ENCODE results near the gene UNC93A.
"Not testable (repeated sequence)": the region's sequence is repeated elsewhere in the genome, so short reads cannot be mapped to it uniquely, and the experiment has no call there.

Gene UNC93A

DNA sequence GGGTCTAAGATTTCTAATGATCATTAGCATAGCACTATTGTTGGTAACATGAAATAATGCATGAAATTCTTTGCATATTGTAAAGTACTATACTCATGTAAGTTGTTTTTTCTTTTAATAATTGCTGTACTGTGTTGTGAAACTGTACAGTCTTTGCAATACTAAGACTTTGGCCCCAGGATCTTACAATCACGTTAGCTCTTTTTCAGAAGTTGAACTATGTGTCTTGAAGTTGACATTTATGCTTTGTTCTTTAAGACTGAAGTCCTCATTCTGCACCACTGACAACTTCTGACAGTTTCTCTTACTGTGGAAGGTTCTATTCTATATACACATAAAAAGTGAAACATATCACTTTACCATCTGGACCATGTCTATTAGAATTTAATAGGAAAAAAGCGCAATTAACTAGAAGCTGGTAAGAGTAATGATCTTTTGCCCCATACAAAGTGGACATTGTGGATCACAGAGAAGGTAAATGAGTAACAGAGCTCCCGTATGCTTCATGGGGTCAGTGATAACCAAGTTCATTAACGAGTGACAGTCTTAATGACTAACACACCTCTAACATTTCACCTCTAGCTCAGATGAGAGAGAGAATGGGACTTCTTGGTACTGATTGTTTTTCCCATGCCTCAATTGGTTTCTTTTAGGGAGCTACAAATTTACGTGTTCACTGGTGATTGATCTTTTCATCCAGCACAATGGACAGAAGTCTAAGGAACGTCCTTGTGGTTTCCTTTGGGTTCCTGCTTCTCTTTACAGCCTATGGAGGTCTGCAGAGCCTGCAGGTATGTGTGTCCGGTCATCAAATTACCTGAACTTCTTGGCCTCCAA, at the start of gene UNC93A:
TSS of gene UNC93A (plus strand) at position 530 of the 837 bp plus-strand sequence. CDS start at position 705, 175 bp downstream.
- Histone ChIP-seq H4K20me1 (ENCODE audit: control insufficient read depth, insufficient read depth, low read depth, low read length) (no peaks in the 10 kb centered on the region), H3K79me2 (ENCODE audit: control insufficient read depth, low read length) (no peaks in the 10 kb centered on the region), H3K27ac (ENCODE audit: low read depth, low read length) (no peak within 1 kb of the TSS), H3K4me3 (ENCODE audit: low read length) (no peak within 1 kb of the TSS), H3K4me1 (ENCODE audit: control insufficient read depth, low read length) (no peaks in the 10 kb centered on the region), H3K27me3 (ENCODE audit: control insufficient read depth, low read length) (peaks cover 12% of the 10 kb centered on the region), H3K36me3 (ENCODE audit: control insufficient read depth, low read length) (no peaks in the 10 kb centered on the region), H3K4me2 (ENCODE audit: low read length) (no peak within 1 kb of the TSS), H3K9me3 (ENCODE audit: control insufficient read depth, insufficient read depth, low read length) (no peaks in the 10 kb centered on the region), H3F3A (ENCODE audit: control insufficient read depth, insufficient read depth) (no peaks in the 10 kb centered on the region), H3K9me2 (replicated peaks; ENCODE audit: control insufficient read depth, low read length) (no peaks in the 10 kb centered on the region)
- no peak for TF ChIP-seq EZH2phosphoT487 (IDR thresholded peaks at IDR 0.05; ENCODE audit: borderline replicate concordance, low read length)
- TF ChIP-seq, protein P1, sequence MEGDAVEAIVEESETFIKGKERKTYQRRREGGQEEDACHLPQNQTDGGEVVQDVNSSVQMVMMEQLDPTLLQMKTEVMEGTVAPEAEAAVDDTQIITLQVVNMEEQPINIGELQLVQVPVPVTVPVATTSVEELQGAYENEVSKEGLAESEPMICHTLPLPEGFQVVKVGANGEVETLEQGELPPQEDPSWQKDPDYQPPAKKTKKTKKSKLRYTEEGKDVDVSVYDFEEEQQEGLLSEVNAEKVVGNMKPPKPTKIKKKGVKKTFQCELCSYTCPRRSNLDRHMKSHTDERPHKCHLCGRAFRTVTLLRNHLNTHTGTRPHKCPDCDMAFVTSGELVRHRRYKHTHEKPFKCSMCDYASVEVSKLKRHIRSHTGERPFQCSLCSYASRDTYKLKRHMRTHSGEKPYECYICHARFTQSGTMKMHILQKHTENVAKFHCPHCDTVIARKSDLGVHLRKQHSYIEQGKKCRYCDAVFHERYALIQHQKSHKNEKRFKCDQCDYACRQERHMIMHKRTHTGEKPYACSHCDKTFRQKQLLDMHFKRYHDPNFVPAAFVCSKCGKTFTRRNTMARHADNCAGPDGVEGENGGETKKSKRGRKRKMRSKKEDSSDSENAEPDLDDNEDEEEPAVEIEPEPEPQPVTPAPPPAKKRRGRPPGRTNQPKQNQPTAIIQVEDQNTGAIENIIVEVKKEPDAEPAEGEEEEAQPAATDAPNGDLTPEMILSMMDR (IDR thresholded peaks at IDR 0.05; ENCODE audit: low read depth, low read length, poor library complexity, severe bottlenecking), result no peak

DNA sequence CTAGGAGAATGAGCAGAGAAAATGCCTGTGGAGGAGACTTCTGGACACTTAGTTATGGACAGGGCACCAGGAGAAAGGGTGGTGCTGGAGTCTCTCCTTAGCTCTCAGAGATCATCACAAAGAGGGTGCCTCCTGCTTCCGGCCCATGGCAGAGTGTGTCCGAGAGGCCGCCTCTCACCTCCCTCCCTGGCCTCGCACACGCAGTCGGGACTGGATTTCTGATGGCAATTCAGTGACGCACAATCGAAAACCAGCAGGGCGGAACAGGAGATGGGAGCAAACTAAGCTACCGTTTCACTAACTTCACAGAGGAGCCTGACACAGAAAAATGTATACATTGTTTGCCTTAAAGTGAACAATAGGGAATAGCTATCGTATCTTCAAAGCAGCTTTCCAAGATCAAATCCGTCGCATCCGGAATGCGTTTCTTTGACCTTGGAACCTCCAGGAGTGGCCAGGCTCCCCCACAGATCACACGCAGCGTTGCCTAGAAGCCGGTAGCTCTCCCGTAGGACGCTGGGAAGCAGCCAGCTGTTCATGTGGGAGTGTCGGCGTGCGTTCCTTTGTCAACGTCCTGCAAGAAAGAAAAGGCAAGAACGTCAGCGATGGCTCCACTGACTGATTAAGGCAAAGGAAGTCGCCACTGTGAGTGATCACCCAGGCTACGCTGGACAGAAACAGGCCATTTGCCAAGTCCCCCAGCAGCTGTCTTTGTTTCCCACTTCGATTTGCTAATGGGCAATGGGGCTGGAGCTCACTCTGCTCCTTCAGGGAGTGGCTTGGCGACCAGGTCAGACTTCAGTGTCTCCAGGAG, 49.6 kb upstream of the UNC93A start:
- H3F3A ChIP-seq (ENCODE audit: control insufficient read depth, insufficient read depth); H3K36me3 ChIP-seq (ENCODE audit: control insufficient read depth, low read length); H3K4me3 ChIP-seq (ENCODE audit: low read length); H3K27me3 ChIP-seq (ENCODE audit: control insufficient read depth, low read length); H3K4me2 ChIP-seq (ENCODE audit: low read length); H3K9me2 ChIP-seq (replicated peaks; ENCODE audit: control insufficient read depth, low read length); H4K20me1 ChIP-seq (ENCODE audit: control insufficient read depth, insufficient read depth, low read depth, low read length); H3K27ac ChIP-seq (ENCODE audit: low read depth, low read length); H3K9me3 ChIP-seq (ENCODE audit: control insufficient read depth, insufficient read depth, low read length); H3K4me1 ChIP-seq (ENCODE audit: control insufficient read depth, low read length); H3K79me2 ChIP-seq (ENCODE audit: control insufficient read depth, low read length): not testable (repeated sequence)

DNA sequence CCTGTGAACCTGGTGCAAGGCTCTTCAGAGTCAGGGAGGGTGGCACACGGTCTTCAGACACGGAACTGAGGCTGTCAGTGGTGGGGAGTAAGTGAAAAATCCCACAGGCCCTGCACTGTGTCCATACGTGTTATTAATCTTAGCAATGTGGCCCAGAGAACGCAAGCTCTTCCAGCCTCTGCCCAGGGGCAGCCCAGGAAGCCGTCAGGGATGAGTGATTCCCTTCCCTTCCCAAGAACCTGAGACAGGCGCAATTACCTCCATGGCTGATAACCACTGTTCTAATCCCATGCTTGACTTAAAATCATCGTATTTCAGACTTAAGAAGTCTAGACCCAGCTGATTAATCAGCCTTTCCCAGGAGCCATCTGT, 49.0 kb upstream of the UNC93A start:
- H4K20me1 ChIP-seq (ENCODE audit: control insufficient read depth, insufficient read depth, low read depth, low read length); H3K36me3 ChIP-seq (ENCODE audit: control insufficient read depth, low read length); H3K27me3 ChIP-seq (ENCODE audit: control insufficient read depth, low read length); H3K4me1 ChIP-seq (ENCODE audit: control insufficient read depth, low read length); H3K27ac ChIP-seq (ENCODE audit: low read depth, low read length); H3K79me2 ChIP-seq (ENCODE audit: control insufficient read depth, low read length); H3K9me2 ChIP-seq (replicated peaks; ENCODE audit: control insufficient read depth, low read length); H3K4me3 ChIP-seq (ENCODE audit: low read length); H3K9me3 ChIP-seq (ENCODE audit: control insufficient read depth, insufficient read depth, low read length); H3K4me2 ChIP-seq (ENCODE audit: low read length); H3F3A ChIP-seq (ENCODE audit: control insufficient read depth, insufficient read depth): not testable (repeated sequence)

DNA sequence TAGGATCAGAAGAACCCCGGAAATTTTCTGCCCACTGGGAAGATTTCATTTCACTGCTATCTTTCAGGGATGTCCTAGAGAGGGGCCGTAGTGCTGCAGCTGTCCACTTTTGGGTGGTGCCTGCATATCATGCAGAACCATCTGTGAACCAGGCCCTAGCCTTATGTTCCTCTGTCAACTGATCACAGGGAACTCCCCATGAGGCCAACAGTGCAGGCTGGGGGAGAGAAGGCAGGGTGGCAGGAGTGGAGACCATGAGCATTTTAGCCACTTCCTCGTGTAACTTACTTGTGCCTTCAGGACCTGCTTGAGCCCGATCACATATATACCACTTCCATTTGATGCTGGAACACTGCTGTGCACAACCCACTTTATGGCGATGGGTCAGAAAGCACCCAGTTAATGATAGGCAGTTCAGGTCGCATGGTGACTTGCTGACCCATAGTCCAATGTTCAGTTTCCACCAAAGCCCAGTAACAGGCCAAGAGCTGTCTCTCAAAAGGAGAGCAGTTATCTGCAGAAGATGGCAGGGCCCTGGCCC, 48.5 kb upstream of the UNC93A start:
- not testable (repeated sequence) for H3K9me3 ChIP-seq (ENCODE audit: control insufficient read depth, insufficient read depth, low read length); H3K79me2 ChIP-seq (ENCODE audit: control insufficient read depth, low read length); H3K4me1 ChIP-seq (ENCODE audit: control insufficient read depth, low read length); H3K4me2 ChIP-seq (ENCODE audit: low read length); H4K20me1 ChIP-seq (ENCODE audit: control insufficient read depth, insufficient read depth, low read depth, low read length); H3K27ac ChIP-seq (ENCODE audit: low read depth, low read length); H3K27me3 ChIP-seq (ENCODE audit: control insufficient read depth, low read length); H3K4me3 ChIP-seq (ENCODE audit: low read length); H3F3A ChIP-seq (ENCODE audit: control insufficient read depth, insufficient read depth); H3K36me3 ChIP-seq (ENCODE audit: control insufficient read depth, low read length); H3K9me2 ChIP-seq (replicated peaks; ENCODE audit: control insufficient read depth, low read length)
